ENCODE measurements around the gene ATF7IP2.
"Not testable (repeated sequence)": the region's sequence is repeated elsewhere in the genome, so short reads cannot be mapped to it uniquely, and the experiment has no call there.

ATF7IP2 gene

GRCh38 chr16:10453159-10453510 is 67.3 kb downstream of the ATF7IP2 start:
- DNase-seq: no peak

- no peak for DNase-seq
These were observed 80.0 kb downstream of the ATF7IP2 start for GRCh38 chr16:10465821-10466220.

GRCh38 chr16:10466313-10466712 is 80.5 kb downstream of the ATF7IP2 start:
- DNase-seq: no peak

GRCh38 chr16:10466861-10467260 is 81.0 kb downstream of the ATF7IP2 start:
- DNase-seq: no peak

- not testable (repeated sequence) for DNase-seq
These were observed 90.8 kb downstream of the ATF7IP2 start for GRCh38 chr16:10476636-10477035.

GRCh38 chr16:10480151-10480550 is 94.3 kb downstream of the ATF7IP2 start:
- DNase-seq: no peak

GRCh38 chr16:10485159-10485558 is 99.3 kb downstream of the ATF7IP2 start:
- no peak for DNase-seq

- DNase-seq: no peak
These were observed 100.0 kb downstream of the ATF7IP2 start for GRCh38 chr16:10485698-10486382.

GRCh38 chr16:10490141-10490540 is 104.3 kb downstream of the ATF7IP2 start:
- DNase-seq: no peak

- no peak for DNase-seq
These were observed 107.4 kb downstream of the ATF7IP2 start for GRCh38 chr16:10493276-10493675.

- DNase-seq: no peak
These were observed 108.6 kb downstream of the ATF7IP2 start for GRCh38 chr16:10494343-10495030.

- no peak for DNase-seq
These were observed 109.1 kb downstream of the ATF7IP2 start for GRCh38 chr16:10495031-10495345.

GRCh38 chr16:10497132-10498101 is 111.6 kb downstream of the ATF7IP2 start:
- no peak for DNase-seq

- no peak for DNase-seq
These were observed 114.7 kb downstream of the ATF7IP2 start for GRCh38 chr16:10500582-10500981.

- DNase-seq: no peak
These were observed 115.3 kb downstream of the ATF7IP2 start for GRCh38 chr16:10501016-10501607.

- DNase-seq: no peak
These were observed 116.9 kb downstream of the ATF7IP2 start for GRCh38 chr16:10502776-10503175.

- DNase-seq: no peak
These were observed 118.6 kb downstream of the ATF7IP2 start for GRCh38 chr16:10504404-10504885.

GRCh38 chr16:10505286-10505685 is 119.4 kb downstream of the ATF7IP2 start:
- DNase-seq: not testable (repeated sequence)

- peak; percentile 34 to 61 for DNase-seq
These were observed 123.7 kb downstream of the ATF7IP2 start for GRCh38 chr16:10509534-10510025.

GRCh38 chr16:10510279-10510678 is 124.4 kb downstream of the ATF7IP2 start:
- DNase-seq: no peak

GRCh38 chr16:10511829-10512228 is 126.0 kb downstream of the ATF7IP2 start:
- DNase-seq: peak; percentile 18 to 37

- DNase-seq: peak; percentile 52 to 61
These were observed 128.7 kb downstream of the ATF7IP2 start for GRCh38 chr16:10514369-10515055.
